Astrocyte of the cerebellum (primary cell): ENCODE data around the gene MXD1.
A peak's percentile ranks its signal among the peaks of the same experiment; 100 is the strongest.
"Not testable (repeated sequence)": the region's sequence is repeated elsewhere in the genome, so short reads cannot be mapped to it uniquely, and the experiment has no call there.

Experiments
- DNase-seq: peaks from one replicate; pipeline ENCODE4 v3.0.0-alpha.2; 2011; ENCODE audit warnings: low read depth
- H3K4me3 ChIP-seq: 2 replicates; pipeline ENCODE4 v1.5.1; 2011; ENCODE audit warnings: mild to moderate bottlenecking, low read depth, low read length, moderate library complexity
- in situ Hi-C: cut with HindIII; loops from 2 replicates; pipeline ENCODE4 v1.10.0; 2017; ENCODE audit warnings: low sequenced_read_pairs
- TF ChIP-seq, protein P1 (sequence below): IDR thresholded peaks from 2 replicates; pipeline ENCODE4 v1.5.1; 2012; ENCODE audit warnings: low read length, low read depth, moderate library complexity, mild to moderate bottlenecking; ENCODE audit errors: missing control alignments

MXD1 gene

GRCh38 chr2:69946351-69947324 lies 31.7 kb downstream of the MXD1 start:
- peak; percentile 31 for DNase-seq
- in situ Hi-C loops = loop anchor here (5.0 kb wide), 1 partner anchor 61 kb away; no protein-coding TSS in a partner anchor
- TF ChIP-seq, protein P1, sequence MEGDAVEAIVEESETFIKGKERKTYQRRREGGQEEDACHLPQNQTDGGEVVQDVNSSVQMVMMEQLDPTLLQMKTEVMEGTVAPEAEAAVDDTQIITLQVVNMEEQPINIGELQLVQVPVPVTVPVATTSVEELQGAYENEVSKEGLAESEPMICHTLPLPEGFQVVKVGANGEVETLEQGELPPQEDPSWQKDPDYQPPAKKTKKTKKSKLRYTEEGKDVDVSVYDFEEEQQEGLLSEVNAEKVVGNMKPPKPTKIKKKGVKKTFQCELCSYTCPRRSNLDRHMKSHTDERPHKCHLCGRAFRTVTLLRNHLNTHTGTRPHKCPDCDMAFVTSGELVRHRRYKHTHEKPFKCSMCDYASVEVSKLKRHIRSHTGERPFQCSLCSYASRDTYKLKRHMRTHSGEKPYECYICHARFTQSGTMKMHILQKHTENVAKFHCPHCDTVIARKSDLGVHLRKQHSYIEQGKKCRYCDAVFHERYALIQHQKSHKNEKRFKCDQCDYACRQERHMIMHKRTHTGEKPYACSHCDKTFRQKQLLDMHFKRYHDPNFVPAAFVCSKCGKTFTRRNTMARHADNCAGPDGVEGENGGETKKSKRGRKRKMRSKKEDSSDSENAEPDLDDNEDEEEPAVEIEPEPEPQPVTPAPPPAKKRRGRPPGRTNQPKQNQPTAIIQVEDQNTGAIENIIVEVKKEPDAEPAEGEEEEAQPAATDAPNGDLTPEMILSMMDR = no peak
- no peak overlapping the region for H3K4me3 ChIP-seq

GRCh38 chr2:69947325-69947931 lies 32.5 kb downstream of the MXD1 start:
- in situ Hi-C loops = loop anchor here (5.0 kb wide), 1 partner anchor 60 kb away; no protein-coding TSS in a partner anchor
- DNase-seq = no peak
- TF ChIP-seq, protein P1 = no peak
- H3K4me3 ChIP-seq = no peak overlapping the region

DNA sequence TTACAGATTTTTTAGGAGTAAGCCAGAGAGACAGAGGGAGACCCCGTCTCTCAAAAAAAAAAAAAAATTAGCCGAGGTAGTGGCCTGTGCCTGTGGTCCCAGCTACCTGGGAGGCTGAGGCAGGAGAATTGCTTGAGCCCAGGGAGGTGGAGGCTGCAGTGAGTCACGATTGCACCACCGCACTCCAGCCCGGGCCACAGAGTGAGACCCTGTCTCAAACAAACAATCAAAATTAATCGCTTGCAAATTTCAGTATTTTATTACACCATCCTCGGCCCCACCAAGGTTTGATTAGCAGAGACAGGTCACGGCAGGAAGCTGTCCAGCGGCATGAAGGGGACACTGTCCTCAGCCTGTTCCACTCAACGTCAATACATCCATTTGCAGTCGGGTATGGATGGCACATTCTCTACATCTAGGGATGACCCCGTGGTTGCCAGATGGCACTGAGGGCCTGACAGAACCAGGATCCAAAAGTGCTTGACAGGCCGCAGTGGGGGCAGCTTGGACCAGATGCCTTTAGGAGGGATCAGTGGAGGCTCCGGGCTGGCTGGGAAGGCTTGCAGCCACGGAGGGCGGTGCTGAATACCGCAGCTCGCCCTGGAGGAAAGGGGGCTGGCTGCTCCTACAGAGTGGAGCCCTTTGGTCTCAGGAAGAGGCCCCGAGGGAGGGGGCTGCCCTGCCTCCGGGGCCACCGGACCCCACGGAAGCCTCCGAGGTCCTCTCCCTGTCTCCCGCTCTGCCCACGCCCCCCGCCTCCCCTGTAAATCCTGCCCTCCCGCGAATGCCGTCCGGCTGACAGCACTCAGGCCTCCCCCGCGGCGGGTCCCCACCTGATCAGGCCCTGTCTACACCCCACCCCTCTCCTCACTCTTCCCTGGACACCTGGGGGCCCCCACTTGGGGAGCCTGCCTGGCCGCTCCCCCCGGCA lies 33.4 kb downstream of the MXD1 start:
- TF ChIP-seq, protein P1 = no peak
- H3K4me3 ChIP-seq = no peak overlapping the region
- in situ Hi-C loops = loop anchor here (5.0 kb wide), 1 partner anchor 59 kb away; no protein-coding TSS in a partner anchor
- no peak for DNase-seq

GRCh38 chr2:69948963-69949645 lies 34.2 kb downstream of the MXD1 start:
- no peak overlapping the region for H3K4me3 ChIP-seq
- TF ChIP-seq, protein P1 = no peak
- DNase-seq = no peak
- in situ Hi-C loops = loop anchor here (5.0 kb wide), 1 partner anchor 58 kb away; no protein-coding TSS in a partner anchor

GRCh38 chr2:69950241-69950640 lies 35.3 kb downstream of the MXD1 start:
- TF ChIP-seq, protein P1 = no peak
- H3K4me3 ChIP-seq = no peak overlapping the region
- no peak for DNase-seq
- in situ Hi-C loops = no loop called here

GRCh38 chr2:69950671-69951070 lies 35.8 kb downstream of the MXD1 start:
- DNase-seq, H3K4me3 ChIP-seq, in situ Hi-C loops: not testable (repeated sequence)
